Neuron (in vitro differentiated cells): ENCODE results near the gene KAZN.

Experiments
- H2AFZ ChIP-seq: one replicate; pipeline ENCODE4 v1.6.1; 2013; ENCODE audit warnings: low read depth, mild to moderate bottlenecking, inconsistent platforms, low read length, moderate library complexity
- H3K27me3 ChIP-seq: one replicate; pipeline ENCODE4 v1.6.1; 2013; ENCODE audit warnings: low read length; ENCODE audit not compliant: insufficient read depth
- H3K36me3 ChIP-seq: one replicate; pipeline ENCODE4 v1.6.1; 2013; ENCODE audit warnings: low read length; ENCODE audit not compliant: insufficient read depth
- H3K4me1 ChIP-seq: one replicate; pipeline ENCODE4 v1.6.1; 2013; ENCODE audit warnings: low read length; ENCODE audit not compliant: insufficient read depth
- H3K4me3 ChIP-seq: 2 replicates; pipeline ENCODE4 v1.5.1; 2013; ENCODE audit warnings: mild to moderate bottlenecking, low read length, moderate library complexity
- H3K9me3 ChIP-seq: one replicate; pipeline ENCODE4 v1.6.1; 2013; ENCODE audit warnings: low read length

Gene KAZN

GRCh38 chr1:14625996-14626395 is 27.5 kb downstream of the KAZN start:
- Histone ChIP-seq H3K36me3 (peaks cover 11% of the 10 kb centered on the region), H3K4me1 (peaks cover 36% of the 10 kb centered on the region), H3K9me3 (no peaks in the 10 kb centered on the region), H3K27me3 (no peaks in the 10 kb centered on the region), H2AFZ (no peak overlapping the region), H3K4me3 (no peak overlapping the region)

DNA sequence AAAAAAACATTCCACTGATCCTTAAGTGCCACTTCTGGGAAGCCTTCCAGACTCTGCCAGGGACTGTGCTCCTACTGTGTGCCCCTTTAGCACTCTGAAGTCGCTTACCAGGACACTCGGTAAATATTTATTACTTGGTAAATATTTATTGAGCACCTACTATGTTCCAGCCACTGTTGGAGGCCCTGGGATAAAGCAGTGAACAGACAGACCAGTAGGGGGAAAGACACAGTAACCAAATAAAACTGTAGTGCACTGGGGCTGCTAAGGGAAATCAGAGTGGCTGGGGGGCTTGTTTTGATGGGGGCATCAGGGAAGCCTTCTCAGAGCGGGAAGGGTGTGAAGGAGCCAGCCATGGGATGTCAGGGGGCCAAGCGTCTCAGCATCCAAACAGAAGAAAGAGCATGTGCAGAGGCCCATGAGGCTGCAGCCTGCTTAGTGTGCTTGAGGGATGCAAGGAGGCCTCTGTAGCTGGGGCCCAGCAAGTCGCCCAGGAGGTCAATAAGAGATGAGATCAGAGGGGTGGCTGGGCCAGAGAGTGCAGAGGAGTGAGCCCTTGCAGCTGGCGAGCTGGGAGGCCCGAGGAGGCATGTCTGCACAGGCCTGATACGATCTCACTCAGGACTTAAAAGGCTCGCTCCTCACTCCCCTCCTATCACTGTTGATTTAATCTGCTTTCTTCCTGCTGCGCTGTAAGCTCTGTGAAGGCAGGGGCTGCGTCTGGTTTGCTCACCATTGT is 28.6 kb downstream of the KAZN start:
- Histone ChIP-seq H3K27me3 (no peaks in the 10 kb centered on the region), H3K4me3 (no peak overlapping the region), H3K4me1 (peaks cover 39% of the 10 kb centered on the region), H2AFZ (no peak overlapping the region), H3K36me3 (peaks cover 9% of the 10 kb centered on the region), H3K9me3 (peaks cover 4% of the 10 kb centered on the region)

DNA sequence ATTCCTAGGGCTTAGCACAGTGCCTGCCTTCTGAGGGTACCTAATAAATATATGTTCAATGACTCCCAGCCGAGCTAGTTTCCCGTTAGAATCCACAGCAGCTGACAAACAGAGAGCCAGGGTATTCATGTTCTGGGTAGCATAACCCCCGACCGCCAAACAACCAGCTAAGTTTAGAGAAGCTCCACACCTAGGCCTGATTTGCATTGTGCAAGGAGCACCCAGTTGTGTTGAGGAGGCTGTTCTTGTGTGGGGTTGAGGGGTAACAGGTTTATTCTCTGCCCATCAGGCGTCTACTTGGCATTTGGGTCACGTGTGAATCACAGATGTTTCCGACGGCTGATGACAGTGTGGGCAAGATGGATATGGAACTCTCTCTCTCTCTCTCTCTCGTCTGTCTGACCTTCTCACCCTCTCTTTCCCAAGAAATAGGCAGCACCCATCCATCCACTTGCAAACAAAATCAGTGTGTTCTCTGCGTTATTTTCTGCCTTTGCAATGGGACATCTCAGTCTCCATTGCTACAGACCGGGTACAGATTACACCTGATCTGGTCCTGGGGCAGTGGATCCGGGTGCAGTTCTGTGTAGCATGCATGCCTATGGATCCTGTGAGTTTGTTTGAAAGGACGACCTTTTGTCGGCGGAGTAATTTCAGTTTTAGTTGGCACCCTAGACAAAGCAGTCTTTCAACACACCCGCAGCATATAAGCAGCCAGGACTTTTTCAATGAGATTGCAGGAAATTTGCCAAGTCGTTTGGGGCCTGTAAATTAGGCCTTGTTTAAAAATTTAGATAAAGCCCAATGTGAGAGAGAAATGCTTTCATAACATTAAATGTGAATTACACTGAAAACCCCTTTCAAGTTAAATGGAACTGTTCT is 29.4 kb downstream of the KAZN start:
- H3K9me3 ChIP-seq: peaks cover 4% of the 10 kb centered on the region
- H3K4me1 ChIP-seq: peaks cover 41% of the 10 kb centered on the region
- H3K27me3 ChIP-seq: no peaks in the 10 kb centered on the region
- H2AFZ ChIP-seq: no peak overlapping the region
- H3K36me3 ChIP-seq: peaks cover 12% of the 10 kb centered on the region
- no peak overlapping the region for H3K4me3 ChIP-seq

DNA sequence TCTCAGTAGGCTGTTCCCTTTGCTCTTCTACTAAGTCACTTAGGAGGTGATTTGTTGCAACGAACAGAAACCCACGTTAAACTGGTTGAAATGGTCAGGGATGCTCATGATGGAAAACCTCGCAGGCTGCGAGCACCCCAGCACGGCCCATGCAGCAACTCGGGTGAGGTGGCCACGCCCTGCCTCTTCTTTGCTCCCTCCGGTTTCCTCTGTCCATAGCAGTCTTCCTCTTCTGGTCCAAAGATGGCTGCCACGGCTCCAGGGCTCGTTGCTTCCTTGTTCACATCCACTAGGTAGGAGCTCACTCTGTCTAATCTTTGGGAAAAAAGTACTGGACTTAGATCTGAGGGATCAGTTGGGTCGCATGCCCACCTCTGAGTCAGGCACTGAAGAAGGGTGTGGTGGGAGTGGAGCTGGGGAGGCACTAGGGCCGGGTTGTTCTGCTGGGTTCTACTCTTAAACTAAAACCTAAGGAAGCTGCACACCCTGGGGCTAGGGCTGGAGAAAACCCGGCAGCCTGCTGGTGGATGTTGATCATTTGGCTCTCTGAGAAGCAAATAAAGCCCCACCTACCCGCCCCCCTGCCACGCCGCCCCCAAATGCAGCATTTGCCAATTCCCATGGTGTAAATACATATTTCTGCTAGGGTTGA is 31.0 kb downstream of the KAZN start:
- Histone ChIP-seq H3K9me3 (peaks cover 4% of the 10 kb centered on the region), H3K36me3 (peaks cover 12% of the 10 kb centered on the region), H2AFZ (no peak overlapping the region), H3K4me1 (peaks cover 46% of the 10 kb centered on the region), H3K4me3 (no peak overlapping the region), H3K27me3 (no peaks in the 10 kb centered on the region)

GRCh38 chr1:14630986-14631385 is 32.5 kb downstream of the KAZN start:
- Histone ChIP-seq H3K27me3 (no peaks in the 10 kb centered on the region), H3K36me3 (peaks cover 14% of the 10 kb centered on the region), H2AFZ (no peak overlapping the region), H3K9me3 (peaks cover 4% of the 10 kb centered on the region), H3K4me1 (peaks cover 33% of the 10 kb centered on the region), H3K4me3 (no peak overlapping the region)

- no peak overlapping the region for H2AFZ ChIP-seq
- H3K27me3 ChIP-seq: no peaks in the 10 kb centered on the region
- H3K4me1 ChIP-seq: peaks cover 29% of the 10 kb centered on the region
- no peak overlapping the region for H3K4me3 ChIP-seq
- peaks cover 4% of the 10 kb centered on the region for H3K9me3 ChIP-seq
- H3K36me3 ChIP-seq: peaks cover 19% of the 10 kb centered on the region
Measured at GRCh38 chr1:14631421-14631820, 32.9 kb downstream of the KAZN start.

DNA sequence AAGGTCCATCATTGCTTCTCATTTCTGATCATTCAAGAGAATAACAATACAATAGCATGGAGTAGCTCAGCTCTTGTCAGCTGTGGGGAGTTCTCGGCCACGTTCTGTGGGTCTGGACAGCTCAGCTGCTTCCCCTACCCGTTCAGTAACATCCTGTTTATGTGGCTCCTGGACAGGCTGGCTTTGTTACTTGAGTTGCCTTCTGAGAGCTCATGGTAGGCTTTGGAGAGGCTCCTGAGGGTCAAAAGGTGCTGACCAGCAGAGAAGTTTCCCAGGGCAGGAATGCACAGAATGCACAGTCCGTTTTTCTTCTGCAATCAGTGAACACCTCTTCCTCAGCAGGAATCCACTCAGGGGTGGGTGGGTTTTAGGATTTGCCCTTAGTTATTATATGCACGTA is 36.0 kb downstream of the KAZN start:
- Histone ChIP-seq H3K9me3 (peaks cover 11% of the 10 kb centered on the region), H3K27me3 (no peaks in the 10 kb centered on the region), H3K4me3 (no peak overlapping the region), H3K36me3 (peaks cover 30% of the 10 kb centered on the region), H3K4me1 (peaks cover 14% of the 10 kb centered on the region), H2AFZ (no peak overlapping the region)

- no peak overlapping the region for H2AFZ ChIP-seq
- peaks cover 37% of the 10 kb centered on the region for H3K36me3 ChIP-seq
- peaks cover 11% of the 10 kb centered on the region for H3K9me3 ChIP-seq
- no peaks in the 10 kb centered on the region for H3K27me3 ChIP-seq
- H3K4me3 ChIP-seq: no peak overlapping the region
- H3K4me1 ChIP-seq: peaks cover 14% of the 10 kb centered on the region
Measured at GRCh38 chr1:14635421-14635820, 36.9 kb downstream of the KAZN start.

DNA sequence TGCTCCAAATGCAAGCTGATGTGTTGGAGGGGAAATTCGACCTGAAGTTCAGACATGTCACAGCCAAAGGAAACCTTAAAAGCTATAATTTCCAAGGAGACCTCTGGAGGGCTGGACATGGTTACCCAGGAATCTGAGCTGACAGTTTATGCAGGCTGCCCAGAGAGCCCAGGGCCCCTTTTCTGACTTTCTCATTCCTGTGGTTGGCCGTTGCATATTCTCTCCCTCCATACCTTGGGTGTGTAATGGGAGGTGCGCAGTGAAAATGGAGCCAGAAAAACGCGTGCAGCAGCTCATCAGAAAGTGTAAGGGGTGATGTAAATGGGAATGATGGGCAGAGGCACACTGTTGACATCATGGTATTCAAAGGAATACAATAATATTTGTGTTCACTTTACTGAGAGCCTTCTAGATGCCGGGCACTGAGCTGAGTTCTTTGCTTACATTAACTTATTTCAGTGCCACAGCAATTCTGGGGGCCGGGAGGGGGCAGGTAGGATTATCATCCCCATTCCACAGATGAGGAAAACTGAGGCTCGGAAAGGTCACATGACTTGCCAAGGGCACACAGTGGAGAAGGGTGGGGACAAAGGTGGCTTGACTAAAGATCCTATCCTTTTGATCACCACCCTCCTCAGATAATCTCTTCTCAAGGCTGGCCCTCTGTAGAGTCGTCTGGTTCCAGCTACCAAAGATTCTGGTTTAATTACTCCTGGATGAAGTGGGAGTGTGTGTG is 38.6 kb downstream of the KAZN start:
- peaks cover 48% of the 10 kb centered on the region for H3K36me3 ChIP-seq
- no peak overlapping the region for H3K4me3 ChIP-seq
- no peaks in the 10 kb centered on the region for H3K27me3 ChIP-seq
- no peak overlapping the region for H2AFZ ChIP-seq
- peaks cover 11% of the 10 kb centered on the region for H3K4me1 ChIP-seq
- H3K9me3 ChIP-seq: peaks cover 15% of the 10 kb centered on the region

- Histone ChIP-seq H3K9me3 (peaks cover 19% of the 10 kb centered on the region), H3K27me3 (no peaks in the 10 kb centered on the region), H3K4me3 (no peak overlapping the region), H2AFZ (no peak overlapping the region), H3K36me3 (peaks cover 45% of the 10 kb centered on the region), H3K4me1 (peaks cover 2% of the 10 kb centered on the region)
Measured at GRCh38 chr1:14639291-14640050, 41.0 kb downstream of the KAZN start.

DNA sequence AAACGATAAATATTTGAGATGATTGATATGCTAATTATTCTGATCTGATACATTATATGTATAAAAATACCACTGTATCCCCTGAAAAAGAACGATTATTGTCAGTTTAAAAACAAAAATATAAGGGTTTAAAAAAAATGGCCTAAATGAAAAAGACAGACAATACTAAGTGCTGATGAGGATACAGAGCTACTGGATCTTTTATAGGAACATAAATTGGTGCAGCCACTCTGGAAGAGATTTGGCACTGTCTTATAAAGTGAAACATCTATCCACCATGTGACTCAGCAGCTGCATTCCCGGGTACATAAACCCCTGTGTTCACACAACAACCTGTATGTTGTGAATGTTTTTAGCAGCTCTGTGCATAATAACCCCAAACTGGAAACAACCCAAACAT is 44.2 kb downstream of the KAZN start:
- Histone ChIP-seq H3K4me3 (no peak overlapping the region), H3K4me1 (peaks cover 1% of the 10 kb centered on the region), H3K36me3 (peaks cover 29% of the 10 kb centered on the region)

GRCh38 chr1:14646973-14647372 is 48.5 kb downstream of the KAZN start:
- H3K4me3 ChIP-seq: no peak overlapping the region
- H3K27me3 ChIP-seq: no peaks in the 10 kb centered on the region
- peaks cover 4% of the 10 kb centered on the region for H3K9me3 ChIP-seq
- peaks cover 16% of the 10 kb centered on the region for H3K4me1 ChIP-seq
- no peaks in the 10 kb centered on the region for H3K36me3 ChIP-seq
- H2AFZ ChIP-seq: no peak overlapping the region

More for the DNA sequence above, 44.2 kb downstream of the KAZN start:
- H3K27me3 ChIP-seq: no peaks in the 10 kb centered on the region
- peaks cover 19% of the 10 kb centered on the region for H3K9me3 ChIP-seq
- H2AFZ ChIP-seq: no peak overlapping the region
